ELF-1 (cell line): ENCODE results near the gene BIRC2.

Experiments
- DNase-seq: peaks from one replicate; pipeline ENCODE4 v3.0.0-alpha.2; 2016; ENCODE audit warnings: low read depth, low spot score

Gene BIRC2

GRCh38 chr11:102401905-102402304 is 54.9 kb downstream of the BIRC2 start:
- DNase-seq: no peak

- DNase-seq: no peak
These were observed 55.5 kb downstream of the BIRC2 start for GRCh38 chr11:102402548-102402947.

GRCh38 chr11:102405501-102405900 is 58.5 kb downstream of the BIRC2 start:
- DNase-seq: no peak

- DNase-seq: no peak
These were observed 59.1 kb downstream of the BIRC2 start for GRCh38 chr11:102406099-102406498.

GRCh38 chr11:102407901-102408300 is 60.9 kb downstream of the BIRC2 start:
- DNase-seq: no peak

GRCh38 chr11:102408339-102408738 is 61.3 kb downstream of the BIRC2 start:
- DNase-seq: no peak

GRCh38 chr11:102410382-102410784 is 63.4 kb downstream of the BIRC2 start:
- peak; percentile 40 for DNase-seq

- DNase-seq: no peak
These were observed 64.1 kb downstream of the BIRC2 start for GRCh38 chr11:102411142-102411541.

- DNase-seq: no peak
These were observed 66.5 kb downstream of the BIRC2 start for GRCh38 chr11:102413497-102413896.

GRCh38 chr11:102414559-102414958 is 67.5 kb downstream of the BIRC2 start:
- DNase-seq: no peak

- no peak for DNase-seq
These were observed 68.4 kb downstream of the BIRC2 start for GRCh38 chr11:102415304-102415916.

GRCh38 chr11:102416976-102417375 is 70.0 kb downstream of the BIRC2 start:
- no peak for DNase-seq

- DNase-seq: no peak
These were observed 72.2 kb downstream of the BIRC2 start for GRCh38 chr11:102419181-102419580.

GRCh38 chr11:102420547-102420946 is 73.5 kb downstream of the BIRC2 start:
- no peak for DNase-seq

- DNase-seq: no peak
These were observed 74.2 kb downstream of the BIRC2 start for GRCh38 chr11:102421261-102421660.

- DNase-seq: no peak
These were observed 76.1 kb downstream of the BIRC2 start for GRCh38 chr11:102422817-102423712.

GRCh38 chr11:102423936-102424335 is 76.9 kb downstream of the BIRC2 start:
- no peak for DNase-seq

GRCh38 chr11:102426000-102426399 is 79.0 kb downstream of the BIRC2 start:
- no peak for DNase-seq

- no peak for DNase-seq
These were observed 79.6 kb downstream of the BIRC2 start for GRCh38 chr11:102426570-102426969.

GRCh38 chr11:102427068-102427467 is 80.1 kb downstream of the BIRC2 start:
- no peak for DNase-seq
